ENCODE results near the gene CNN3.
A peak's percentile ranks its signal among the peaks of the same experiment; 100 is the strongest.

Gene CNN3

DNA sequence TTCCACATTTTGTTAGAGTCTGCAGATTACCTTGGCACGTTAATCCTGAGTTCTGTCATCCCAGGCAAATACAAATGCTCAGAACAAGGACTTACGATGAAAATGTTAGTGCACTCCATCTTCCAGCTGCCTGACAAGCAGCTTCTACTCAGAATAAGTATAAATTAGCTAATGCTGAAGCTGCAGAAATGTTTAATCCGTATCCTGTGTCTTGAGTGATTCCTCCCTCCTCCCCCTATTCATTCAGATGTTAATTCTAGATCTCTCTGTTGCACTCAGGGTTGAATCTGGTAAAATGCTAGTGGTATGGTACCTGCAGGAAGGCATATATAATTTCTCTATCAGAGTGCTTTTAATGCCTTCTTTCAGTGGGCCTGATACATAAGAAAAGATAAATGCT lies 39.8 kb downstream of the CNN3 start:
- no peak for DNase-seq

DNA sequence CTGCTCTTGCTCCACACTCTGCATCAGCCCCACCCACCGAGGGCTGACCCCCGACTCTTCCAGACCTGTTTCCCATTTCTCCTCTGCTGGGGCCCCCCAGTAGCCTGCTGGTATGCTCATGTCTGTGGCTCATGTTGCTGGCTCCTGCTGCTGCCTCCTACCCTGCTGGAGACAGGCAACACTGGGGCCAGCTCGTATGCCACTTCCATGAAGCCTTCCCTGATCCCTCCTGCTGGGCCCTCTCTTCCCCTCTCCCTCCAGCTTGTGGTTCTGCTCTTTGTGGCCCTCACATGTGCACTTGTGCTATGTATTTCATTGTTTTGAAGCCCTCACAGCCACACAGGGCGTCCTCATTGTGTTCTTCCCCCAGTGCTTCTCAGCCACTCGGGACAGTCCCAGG lies 40.5 kb downstream of the CNN3 start:
- DNase-seq, result no peak

DNA sequence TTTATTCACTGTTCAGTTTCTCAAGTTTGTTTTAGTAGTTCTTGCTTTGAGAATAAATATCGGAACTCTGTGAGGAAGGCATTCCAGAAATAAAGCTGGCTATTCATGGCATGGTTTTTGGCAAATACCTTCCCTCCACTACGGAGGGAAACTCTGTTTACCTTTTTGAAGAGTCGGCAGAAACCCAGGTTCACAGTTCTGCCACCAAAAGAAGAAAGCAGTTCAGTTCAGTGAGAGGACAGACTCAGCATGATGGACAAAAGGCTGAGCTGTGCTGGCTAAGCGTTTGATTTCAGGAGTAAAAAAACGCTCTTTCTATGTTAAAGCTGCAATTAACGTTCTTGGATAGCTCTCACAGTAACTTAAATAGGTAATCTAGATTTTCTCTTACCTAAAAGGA lies 42.4 kb downstream of the CNN3 start:
- no peak for DNase-seq

DNA sequence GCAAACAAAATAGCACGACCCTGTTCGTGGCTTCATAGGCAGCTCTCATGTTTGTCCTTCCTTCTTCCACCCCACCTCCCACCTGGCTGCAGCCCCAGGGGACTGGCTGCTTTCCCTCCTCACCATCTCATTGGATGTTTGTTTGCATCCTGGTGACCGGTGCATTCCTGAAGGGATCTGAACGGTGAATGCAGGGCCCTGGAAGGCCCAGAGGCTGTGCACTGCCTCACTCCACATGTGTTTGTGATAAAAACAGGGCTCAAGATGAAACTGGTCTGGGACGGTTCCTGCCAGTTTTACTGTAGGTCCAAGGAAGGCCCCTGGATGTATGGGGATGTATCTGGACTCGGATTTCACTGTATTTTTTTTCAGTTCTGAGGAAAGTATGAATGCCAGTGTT lies 42.8 kb downstream of the CNN3 start:
- no peak for DNase-seq

DNA sequence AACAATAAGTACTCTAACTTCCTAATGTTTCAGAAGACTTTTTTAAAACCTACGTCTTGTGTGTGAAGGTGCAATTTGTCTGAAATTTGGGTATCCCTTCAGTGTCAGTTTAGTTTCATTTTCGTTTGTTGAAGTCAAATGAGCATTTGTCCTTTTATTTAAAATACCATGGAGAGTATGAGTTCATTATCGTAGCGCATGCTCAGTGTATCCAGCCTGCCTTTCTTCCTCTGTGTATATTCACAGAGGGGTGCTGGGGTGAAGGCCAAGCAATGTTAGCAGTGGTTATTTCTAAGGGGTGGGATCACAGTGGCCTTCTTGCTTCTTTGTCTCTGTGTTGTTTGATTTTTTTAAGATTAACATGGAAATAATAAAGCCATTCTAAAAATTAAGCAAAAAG lies 43.2 kb downstream of the CNN3 start:
- DNase-seq, result peak in 1 of 5 experiments; percentile 60

DNA sequence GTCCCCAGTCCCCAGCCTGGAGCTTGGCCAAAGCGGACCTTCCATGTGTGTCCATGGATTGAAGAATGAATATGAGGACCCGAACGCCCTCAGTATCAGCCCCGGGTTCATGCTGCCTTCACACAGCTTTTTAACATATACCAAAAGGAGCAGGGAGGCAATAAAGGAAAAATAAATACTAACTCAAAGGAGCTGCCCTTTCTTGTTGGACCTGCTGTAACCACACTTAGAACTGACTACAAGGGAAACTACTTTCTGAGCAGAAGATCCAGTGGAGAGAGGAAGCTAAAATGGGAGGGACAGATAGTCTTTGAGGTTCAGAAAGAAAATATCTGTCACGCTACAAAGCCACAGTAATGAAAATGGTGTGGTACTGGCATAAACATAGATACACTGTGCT lies 48.6 kb downstream of the CNN3 start:
- DNase-seq, result no peak

DNA sequence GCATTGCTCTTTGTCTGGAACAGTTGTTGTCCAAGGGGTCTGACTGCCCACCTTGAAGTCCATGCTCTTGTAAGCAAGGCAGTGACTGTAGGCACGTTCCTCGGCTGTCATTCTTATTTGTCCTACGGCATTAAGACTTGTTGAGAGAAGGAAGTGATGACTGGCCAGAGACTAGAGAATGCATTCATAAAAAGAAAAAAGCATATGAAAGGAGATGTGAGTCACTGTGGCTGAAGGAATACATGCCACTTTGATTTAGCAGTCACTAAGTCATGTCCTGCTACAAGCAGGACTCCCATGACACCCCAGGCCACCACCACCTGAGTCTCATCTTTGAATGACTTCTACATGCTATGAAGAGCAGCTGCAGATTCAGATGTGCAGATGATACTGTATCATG lies 50.5 kb downstream of the CNN3 start:
- DNase-seq, result no peak

DNA sequence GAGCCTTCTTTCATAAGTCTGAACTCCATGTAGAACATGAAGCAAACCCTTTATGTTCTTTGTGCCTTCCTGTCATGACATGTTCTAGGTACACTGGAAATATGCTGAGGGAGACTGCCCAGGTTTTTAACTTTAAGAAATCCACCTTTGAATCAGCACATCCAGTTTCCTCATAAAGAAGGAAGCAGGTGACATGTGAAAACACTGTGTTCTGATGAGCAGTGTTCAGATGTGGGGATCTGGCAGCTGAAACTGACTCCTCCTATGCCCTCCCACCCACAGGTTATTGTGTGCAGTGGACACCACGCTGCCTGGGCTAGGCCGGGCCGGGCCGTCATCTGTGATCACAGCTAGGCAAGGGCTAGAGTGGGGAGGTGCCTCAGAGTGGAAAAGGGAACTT lies 51.1 kb downstream of the CNN3 start:
- no peak for DNase-seq

DNA sequence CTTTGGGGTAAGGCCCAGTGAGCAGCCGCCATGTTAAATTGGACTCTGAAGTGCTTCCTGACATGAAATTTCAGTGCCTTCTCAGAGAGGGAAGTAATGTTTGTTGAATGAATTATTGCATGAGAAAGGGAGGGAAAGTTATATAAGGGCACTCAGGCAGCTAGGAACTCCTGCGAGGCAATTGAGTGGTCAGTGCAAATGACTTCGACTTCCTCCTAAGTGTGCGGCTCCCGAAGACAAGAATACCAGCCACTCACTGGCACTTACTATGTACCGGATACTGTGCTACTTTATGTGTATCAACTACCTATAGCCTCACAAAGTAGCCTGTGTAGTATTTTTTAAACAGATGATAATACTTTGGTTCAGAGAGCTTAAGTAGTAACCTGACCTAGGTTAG lies 52.5 kb downstream of the CNN3 start:
- DNase-seq, result no peak

DNA sequence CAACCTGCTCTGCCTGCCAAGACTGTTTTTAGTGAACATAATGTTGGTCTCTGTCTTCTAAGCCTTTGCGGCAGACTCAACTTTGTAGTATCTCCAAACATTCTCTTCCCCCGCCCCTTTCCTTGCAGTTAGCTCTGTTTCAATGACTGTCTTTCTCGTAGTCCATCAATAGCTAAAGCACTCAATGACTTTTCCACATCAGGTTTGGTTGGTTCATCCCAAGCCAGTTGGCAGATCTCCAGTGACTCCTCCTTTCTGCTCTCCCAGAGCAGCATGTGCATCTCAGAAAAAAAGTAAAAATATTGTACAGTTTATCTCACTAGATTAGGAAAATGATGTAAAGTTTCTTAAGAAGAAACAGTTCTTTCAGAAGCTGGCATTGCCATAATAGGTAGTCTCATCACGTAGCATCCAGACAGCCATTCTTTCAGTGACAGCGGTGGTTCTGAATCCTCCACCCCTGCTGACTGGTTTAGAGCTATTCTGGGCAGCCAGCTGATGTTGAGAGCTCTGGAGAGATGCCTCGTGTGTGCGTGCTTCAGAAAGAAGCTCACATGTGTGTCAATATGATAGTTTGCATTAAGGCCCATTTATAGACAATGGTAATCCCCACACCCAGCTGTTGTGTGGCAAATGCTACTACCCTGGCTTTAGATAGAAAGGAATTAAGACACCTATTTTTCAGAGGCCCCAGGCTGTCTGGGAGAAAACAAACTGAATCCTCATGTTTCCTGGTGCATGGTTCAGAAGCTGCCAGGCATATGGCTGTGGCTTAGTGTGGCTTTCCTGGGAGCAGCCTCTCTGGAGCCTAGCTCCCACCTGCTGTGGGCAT lies 53.2 kb downstream of the CNN3 start:
- no peak for DNase-seq

DNA sequence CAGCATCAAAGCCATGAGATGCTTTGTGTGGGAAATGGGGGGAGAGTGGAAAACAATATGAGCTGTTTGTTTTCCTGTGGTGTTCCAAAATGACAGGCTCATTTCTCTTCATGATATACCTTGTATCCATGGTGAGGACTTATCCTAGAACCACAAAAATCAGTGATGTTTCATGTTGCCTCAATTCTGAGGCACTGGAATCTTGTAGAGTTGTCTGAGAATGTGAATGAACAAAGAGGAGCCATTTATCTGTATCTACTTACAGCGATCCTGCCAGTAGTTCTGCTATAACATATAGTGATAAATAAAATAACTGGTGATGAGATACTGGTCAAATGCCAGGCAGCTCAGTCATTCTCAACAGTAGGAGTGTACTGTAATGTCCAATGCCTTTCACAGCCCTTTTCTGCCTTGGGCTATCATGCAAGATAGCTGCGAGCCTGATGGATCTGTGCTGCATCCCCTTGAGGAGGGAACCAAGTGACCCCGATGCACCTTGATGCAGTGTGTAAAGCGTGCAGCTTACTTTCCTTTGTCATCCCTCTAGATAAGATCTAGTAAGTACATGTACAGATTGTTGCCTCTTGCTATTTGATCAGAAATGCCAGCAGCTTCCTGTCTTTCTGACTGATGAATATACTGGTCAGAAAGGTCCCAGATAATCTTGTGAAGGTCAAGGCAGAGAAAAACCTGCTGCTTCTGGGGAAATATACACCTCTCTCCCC lies 54.0 kb downstream of the CNN3 start:
- no peak for DNase-seq

DNA sequence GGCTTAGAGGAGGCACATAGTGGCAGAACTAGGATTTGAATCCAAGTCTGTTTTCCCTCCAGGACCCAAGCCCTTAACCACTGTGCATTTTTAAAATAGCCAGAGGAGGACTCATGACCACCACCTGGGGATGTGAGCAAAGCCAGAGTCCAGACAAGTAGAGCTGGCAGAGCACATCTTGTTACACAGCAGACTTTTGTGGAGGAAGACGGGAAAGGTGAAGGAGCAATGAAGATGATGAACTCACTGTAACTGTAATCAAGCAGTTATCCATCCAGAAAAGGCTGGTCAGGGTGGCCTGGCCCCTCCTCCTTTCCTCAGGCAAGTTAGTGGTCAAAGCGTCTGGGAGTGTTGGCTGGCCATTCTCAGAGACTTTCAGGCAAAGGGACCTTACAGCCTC lies 55.9 kb downstream of the CNN3 start:
- no peak for DNase-seq

DNA sequence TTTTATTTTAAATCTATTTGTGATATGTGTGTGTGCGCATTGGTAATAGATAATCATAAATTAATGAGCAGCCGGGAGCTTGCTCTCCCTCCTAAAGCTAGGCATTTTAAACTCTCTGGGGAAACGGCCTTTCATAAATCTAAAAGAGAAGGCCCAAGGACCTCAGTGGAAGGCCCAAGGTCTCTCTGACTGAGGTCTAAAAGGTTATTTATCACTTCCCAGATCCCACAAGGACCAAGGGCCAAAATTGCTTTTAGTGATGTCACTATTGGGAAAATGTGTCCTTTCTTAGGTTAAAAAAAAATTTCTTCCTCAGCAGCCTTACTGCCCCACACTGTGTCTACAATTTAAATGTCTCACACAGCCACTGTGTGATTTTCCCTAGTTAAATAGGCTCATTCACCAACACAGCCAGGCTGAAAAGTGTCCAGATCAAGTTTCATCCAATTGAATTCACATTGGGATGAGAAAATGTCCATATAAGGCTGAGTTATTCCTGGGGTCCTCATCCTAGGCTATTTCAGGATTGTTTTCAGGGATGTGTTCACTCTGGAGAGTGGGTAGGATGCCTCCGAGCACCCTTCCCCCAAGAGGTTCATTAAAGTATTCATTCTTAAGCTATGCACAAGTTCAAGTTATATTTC lies 60.6 kb downstream of the CNN3 start:
- DNase-seq, result no peak

DNA sequence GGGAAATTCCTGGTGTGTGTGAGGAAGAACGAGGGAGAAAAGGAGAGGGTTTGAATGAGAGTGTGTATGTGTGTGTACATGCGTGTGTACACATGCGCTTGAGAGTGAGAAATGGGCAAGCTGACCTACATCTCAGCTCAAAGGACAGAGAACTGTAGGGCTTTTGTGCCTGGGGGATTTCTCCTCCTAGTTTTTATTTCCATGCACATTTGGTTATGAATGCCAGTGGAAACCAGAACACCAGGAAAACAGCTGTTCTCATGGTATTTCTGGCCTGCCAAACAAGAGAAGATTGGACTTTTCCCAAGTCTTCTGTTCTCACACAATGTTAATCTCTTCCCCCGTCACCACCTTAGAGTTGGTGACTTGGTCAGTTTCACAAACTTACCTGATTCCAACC lies 61.5 kb downstream of the CNN3 start:
- no peak for DNase-seq

DNA sequence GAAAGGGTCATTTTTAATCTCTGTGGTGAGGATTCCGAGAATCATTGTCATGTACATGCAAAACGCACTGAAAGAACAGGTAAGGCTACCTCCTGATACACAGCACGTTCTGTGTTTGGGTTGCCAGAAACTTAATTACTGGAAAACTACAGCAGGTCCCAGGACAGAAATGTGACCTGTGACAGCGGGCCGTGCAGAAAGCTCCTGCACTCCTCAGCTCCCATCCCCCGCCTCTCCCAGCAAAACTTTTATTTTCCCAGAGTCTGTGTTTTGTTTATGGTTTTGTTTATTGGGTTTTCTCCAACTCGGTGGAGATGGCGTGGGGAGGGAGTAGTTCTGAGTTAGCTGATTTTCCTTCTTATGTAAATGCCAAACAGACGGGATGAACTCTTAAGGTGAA lies 62.1 kb downstream of the CNN3 start:
- no peak for DNase-seq

DNA sequence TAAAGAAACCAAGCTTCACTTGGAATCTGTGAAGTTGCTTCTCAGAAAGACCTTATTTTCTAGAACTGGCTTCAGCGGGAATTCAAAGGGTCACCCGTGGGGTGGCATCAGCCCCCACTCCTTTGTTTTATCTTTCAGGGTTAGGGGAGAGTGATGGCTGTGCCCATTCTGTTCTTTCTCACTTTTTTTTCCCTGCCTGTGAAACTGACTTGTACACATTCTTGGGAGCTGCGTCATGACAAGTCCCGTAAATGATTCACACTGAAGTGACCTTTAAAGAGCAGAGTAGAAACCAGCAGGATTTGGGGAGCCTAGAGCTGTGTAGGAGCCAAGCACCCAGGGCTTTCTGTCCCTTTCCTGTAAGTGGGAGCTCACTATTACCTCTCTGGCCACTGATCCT lies 63.0 kb downstream of the CNN3 start:
- DNase-seq, result no peak

DNA sequence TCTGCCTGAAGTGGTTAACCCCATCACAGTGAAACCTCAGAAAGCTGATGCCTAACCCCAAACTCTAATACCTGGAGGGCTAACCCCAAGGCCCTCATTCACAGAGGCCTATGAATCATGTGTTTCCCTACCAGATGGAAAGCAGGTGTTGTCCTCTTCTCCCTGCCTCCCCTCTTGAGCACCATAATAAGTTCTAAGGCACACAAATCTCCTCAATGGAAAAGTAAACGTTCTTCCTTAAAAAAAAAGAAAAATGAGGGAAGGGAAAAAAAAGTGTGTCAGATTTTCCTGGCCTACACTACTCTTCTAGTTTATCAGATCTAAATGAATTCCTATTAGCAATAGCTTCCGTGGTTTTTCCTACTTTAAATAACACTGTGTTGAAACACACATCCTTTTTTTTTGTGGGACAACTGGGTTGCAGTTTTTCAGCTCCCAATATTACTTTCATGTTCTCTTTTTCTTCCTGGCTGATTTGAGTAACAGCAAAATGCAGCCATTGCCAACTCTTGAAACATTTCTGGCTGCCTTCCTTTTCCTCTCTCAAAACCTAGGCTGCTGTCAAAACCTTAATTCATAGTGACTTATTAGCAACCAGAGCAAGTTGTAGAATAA lies 63.5 kb downstream of the CNN3 start:
- no peak for DNase-seq

DNA sequence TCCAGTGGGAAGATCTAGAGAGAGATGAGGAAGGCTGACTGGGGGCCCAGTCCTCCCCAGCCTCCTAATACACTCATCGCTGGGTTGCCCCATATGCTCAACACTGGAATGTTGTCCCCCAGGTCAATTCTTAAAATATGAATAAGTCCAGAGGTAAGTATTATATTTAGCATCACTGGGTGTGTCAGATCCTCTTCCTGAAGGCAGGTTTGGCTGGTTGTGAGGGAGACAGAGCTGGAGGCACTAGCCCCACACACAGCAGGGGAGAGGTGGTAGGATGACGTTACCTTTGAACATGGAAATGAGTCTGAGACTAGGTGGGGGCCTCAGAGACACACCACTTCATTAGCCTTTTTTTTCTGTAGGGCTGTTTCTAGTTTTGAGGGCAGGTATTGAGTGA lies 64.2 kb downstream of the CNN3 start:
- no peak for DNase-seq

DNA sequence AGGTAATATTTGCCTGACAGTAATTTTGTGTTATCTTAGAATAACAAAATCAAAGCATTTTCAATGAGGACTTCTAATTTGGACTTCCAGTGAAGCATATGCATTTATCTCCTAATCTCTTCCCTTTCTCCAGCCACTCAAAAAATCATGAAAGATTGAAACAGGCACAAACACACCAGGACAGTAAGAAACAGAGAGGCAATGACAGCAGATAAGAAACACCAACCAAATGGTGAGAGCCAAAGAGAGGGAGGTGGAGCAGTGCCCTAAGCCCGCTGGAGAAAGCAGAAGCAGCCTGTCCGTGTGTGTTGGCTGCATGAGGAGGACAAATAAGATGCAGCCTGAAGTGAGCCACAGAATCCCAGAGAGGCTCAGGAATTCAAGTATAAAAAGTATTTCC lies 67.7 kb downstream of the CNN3 start:
- no peak for DNase-seq

DNA sequence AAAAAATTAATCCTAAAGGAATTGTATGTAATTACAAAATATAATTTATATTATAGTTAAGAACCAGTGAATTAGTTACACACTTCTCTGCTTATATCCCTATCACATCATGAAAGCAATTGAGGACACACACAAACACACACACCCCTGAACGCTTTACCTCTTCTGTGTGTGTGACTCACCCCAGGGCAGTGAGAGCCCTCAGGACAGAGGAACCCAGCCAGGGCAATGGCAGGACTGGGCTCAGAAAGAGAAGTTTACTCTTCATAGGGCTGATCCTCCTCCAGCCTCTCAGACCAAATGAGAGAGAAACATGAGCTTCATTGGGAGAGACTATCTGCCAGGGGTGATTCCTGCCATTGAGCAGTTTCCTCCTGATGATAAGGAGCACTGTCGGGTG lies 68.6 kb downstream of the CNN3 start:
- no peak for DNase-seq

DNA sequence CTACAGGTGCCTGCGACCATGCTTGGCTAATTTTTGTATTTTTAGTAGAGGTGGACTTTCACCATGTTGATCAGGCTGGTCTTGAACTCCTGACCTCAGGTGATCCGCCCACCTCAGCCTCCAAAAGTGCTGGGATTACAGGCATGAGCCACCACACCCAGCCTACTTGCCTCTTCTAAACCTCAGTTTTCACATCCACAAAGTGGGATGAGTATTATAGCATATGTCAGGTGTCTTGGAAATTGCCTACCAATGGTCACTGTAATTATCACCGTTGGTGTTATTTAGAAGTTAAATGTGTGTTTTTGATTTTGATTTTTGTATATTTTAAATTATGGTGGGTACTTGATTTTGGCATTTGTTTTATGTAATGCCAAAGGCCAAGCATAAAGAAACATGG lies 70.0 kb downstream of the CNN3 start:
- DNase-seq, result no peak

DNA sequence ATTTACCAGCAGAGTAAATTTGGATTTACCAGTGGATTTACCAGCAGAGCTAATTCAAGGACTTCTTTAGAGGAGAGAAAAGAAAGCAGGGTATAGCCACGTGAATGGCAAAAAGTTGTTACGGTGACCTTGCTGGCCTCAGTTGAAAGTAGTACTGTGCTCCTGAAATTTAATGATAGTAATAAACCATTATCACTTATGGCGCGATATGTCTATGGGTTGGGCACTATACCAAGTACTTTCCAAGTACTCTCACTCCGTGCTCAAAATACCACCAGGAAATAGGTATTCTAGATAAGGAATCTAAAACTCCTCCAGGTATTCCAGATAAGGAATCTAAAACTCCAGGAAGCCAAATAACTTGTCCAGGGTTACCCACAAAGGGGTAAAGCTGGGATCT lies 70.9 kb downstream of the CNN3 start:
- no peak for DNase-seq

DNA sequence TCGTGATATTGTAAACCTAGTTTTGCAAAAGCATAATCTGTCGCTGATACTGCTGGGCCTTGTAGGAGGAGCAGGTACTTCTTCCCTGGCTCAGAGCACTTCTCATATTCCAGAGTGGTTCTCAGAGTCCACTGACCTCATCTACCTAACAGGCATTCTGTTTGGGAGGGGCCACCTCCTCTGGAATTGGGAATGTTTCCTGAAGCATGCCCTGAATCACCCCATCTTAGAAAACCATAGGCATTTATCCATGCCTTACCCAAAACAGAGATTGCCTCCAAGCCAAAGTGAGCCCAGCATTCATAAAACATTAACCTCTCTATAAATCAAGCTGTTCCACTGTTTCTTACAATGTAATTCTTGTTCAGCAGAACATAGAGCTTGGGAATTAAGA lies 71.6 kb downstream of the CNN3 start:
- DNase-seq, result no peak
